GM12864 (cell line): Measurements from ENCODE around the gene P2RX4.
"Not testable (repeated sequence)": the region's sequence is repeated elsewhere in the genome, so short reads cannot be mapped to it uniquely, and the experiment has no call there.

ENCODE experiments used
- DNase-seq: peaks from one replicate; pipeline ENCODE4 v3.0.0-alpha.2; 2011; ENCODE audit warnings: low read depth
- H3K4me3 ChIP-seq: 2 replicates; pipeline ENCODE4 v1.5.1; 2011; ENCODE audit warnings: mild to moderate bottlenecking, low read depth, low read length, control low read depth
- CTCF ChIP-seq: IDR thresholded peaks from 2 replicates; pipeline ENCODE4 v1.5.1; 2011; ENCODE audit warnings: low read depth, mild to moderate bottlenecking, moderate library complexity, low read length, control low read depth, inconsistent platforms; ENCODE audit errors: missing control alignments

The P2RX4 gene

GRCh38 chr12:121202407-121203355 is 7.2 kb upstream of the P2RX4 start:
- no peak for DNase-seq
- no peak overlapping the region for H3K4me3 ChIP-seq
- no peak for TF ChIP-seq CTCF

GRCh38 chr12:121203482-121203881 is 6.4 kb upstream of the P2RX4 start:
- no peak overlapping the region for H3K4me3 ChIP-seq
- TF ChIP-seq CTCF: no peak
- DNase-seq: no peak

- no peak overlapping the region for H3K4me3 ChIP-seq
- no peak for TF ChIP-seq CTCF
Observed at GRCh38 chr12:121205491-121205890, 4.4 kb upstream of the P2RX4 start.

GRCh38 chr12:121208571-121208970 is 1.4 kb upstream of the P2RX4 start:
- DNase-seq, H3K4me3 ChIP-seq: not testable (repeated sequence)

More at GRCh38 chr12:121205491-121205890, 4.4 kb upstream of the P2RX4 start:
- no peak for DNase-seq

GRCh38 chr12:121209221-121209620 is 708 bp upstream of the P2RX4 start:
- no peak for DNase-seq
- no peak for TF ChIP-seq CTCF
- peak overlapping the region; percentile 67 for H3K4me3 ChIP-seq

- no peak for DNase-seq
- TF ChIP-seq CTCF: no peak
- H3K4me3 ChIP-seq: no peak overlapping the region
Observed at GRCh38 chr12:121212875-121213274, 2.9 kb downstream of the P2RX4 start.

- no peak overlapping the region for H3K4me3 ChIP-seq
- no peak for TF ChIP-seq CTCF
- no peak for DNase-seq
Observed at GRCh38 chr12:121214166-121214777, 4.3 kb downstream of the P2RX4 start.
